Right lobe of liver (tissue), 6 donors: Measurements from ENCODE around the gene NOTCH3. TPM values are rescaled to one million over a fixed set of nuclear protein-coding genes. Genes with fewer than 3 reads are reported as not detected.

ENCODE experiments used
- ATAC-seq, 4 donors: fragments of 200-7000 bp; cut with Tn5 transposase; one replicate each; pipeline ENCODE4 v1.9.1; 2020; ENCODE audit warnings: mild to moderate bottlenecking in 4 of 4, moderate library complexity in 4 of 4
- DNase-seq, 3 donors: peaks; one replicate each; pipeline ENCODE4 v3.0.0-alpha.2; 2020
- H3K27ac ChIP-seq, 3 donors: fragments of 200-600 bp; one replicate each; pipeline ENCODE4 v1.8.0; 2022
- H3K27me3 ChIP-seq, 2 donors: fragments of 200-600 bp; one replicate each; pipeline ENCODE4 v1.8.0; 2022
- H3K36me3 ChIP-seq, 4 donors: fragments of 200-600 bp; sonication (generic) in 1 of 4; one replicate each; pipeline versions ENCODE4 v1.5.1 to v1.8.0; 2017 to 2022; ENCODE audit warnings: control low read depth in 1 of 4
- H3K4me1 ChIP-seq, 4 donors: fragments of 200-600 bp; sonication (generic) in 1 of 4; one replicate each; pipeline versions ENCODE4 v1.5.1 to v1.8.0; 2017 to 2022; ENCODE audit warnings: control low read depth in 1 of 4
- H3K4me3 ChIP-seq, 3 donors: fragments of 200-600 bp; one replicate each; pipeline ENCODE4 v1.8.0; 2022
- H3K9me3 ChIP-seq, 4 donors: fragments of 200-600 bp; sonication (generic) in 1 of 4; one replicate each; pipeline versions ENCODE4 v1.5.1 to v1.8.0; 2017 to 2022; ENCODE audit warnings: control low read depth in 1 of 4
- CTCF ChIP-seq, 4 donors: fragments of 200-600 bp in 3 of 4; fragments of 450-650 bp in 1 of 4; IDR thresholded peaks; one replicate each; pipeline versions ENCODE4 v1.5.1 to v1.8.0; 2016 to 2022; ENCODE audit warnings: antibody characterized with exemption in 4 of 4, mild to moderate bottlenecking in 2 of 4
- POLR2A ChIP-seq: fragments of 450-650 bp; IDR thresholded peaks from one replicate; pipeline ENCODE4 v1.6.1; 2017; ENCODE audit warnings: antibody characterized with exemption, mild to moderate bottlenecking
- WGBS: methylation state at CpG from one replicate; pipeline ENCODE4 v1.1.6; 2018; ENCODE audit warnings: low coverage, low lambda C conversion rate; ENCODE audit not compliant: insufficient coverage; ENCODE audit errors: missing lambda C conversion rate; 5-methylcytosine and 5-hydroxymethylcytosine counted together
- intact Hi-C, 2 donors: fragments of 100-400 bp; cut with DNase I; formaldehyde crosslinking; loops; one replicate each; pipeline versions ENCODE4 v1.11.2 to v1.14.1; 2022
- total RNA-seq, 6 experiments: library from RNA; depleted of rRNA in 2 of 6; stranded (reverse); fragments of >200 nt in 2 of 6; fragmentation: NEBNext Ultra II Directional in 3 of 6; extraction: Animal tissue kit (Norgen Biotek cat#: 25700) in 3 of 6; gene quantifications; one replicate each; pipeline versions ENCODE4 v1.1.0 to v1.2.4, GENCODE V29; 2016 to 2023
- donor health status: DM: no; HTN: yes; CAD: no.
- donor health status: DM: no; HTN: no; CAD: no.
- donor health status: DM: no; HTN: no; CAD: no.
- donor health status: DM: no; HTN: yes; CAD: no.
- donor health status: DM: no; HTN: yes; CAD: no.

NOTCH3 gene
- total RNA-seq, 6 experiments from 2014 or later = 1.7 to 6.7 (median 2.4) TPM

- Histone ChIP-seq H3K4me3 (no peak overlapping the region), H3K9me3 (no peaks in the 10 kb centered on the region), H3K27ac (no peak overlapping the region), H3K36me3 (no peaks in the 10 kb centered on the region), H3K27me3 (no peaks in the 10 kb centered on the region), H3K4me1 (peaks cover 0 to 3% (median 0%) of the 10 kb centered on the region in 4 donors)
- ATAC-seq (no peak), DNase-seq (no peak)
- TF ChIP-seq CTCF (IDR thresholded peaks at IDR 0.05) = no peak
- no peak for TF ChIP-seq POLR2A
- WGBS = no CpG with 5 or more reads among the region's 10 CpGs
- intact Hi-C loops = no loop called here
Observed at GRCh38 chr19:15231271-15231670, 30.5 kb upstream of the NOTCH3 start.

GRCh38 chr19:15227261-15227660 lies 26.5 kb upstream of the NOTCH3 start:
- Histone ChIP-seq H3K27me3 (peaks cover 0 to 5% of the 10 kb centered on the region in 2 donors), H3K9me3 (no peaks in the 10 kb centered on the region), H3K4me1 (no peaks in the 10 kb centered on the region), H3K4me3 (no peak overlapping the region), H3K36me3 (no peaks in the 10 kb centered on the region), H3K27ac (no peak overlapping the region)
- TF ChIP-seq CTCF (IDR thresholded peaks at IDR 0.05) (no peak), POLR2A (no peak)
- WGBS = 88% methylated on average over 6 of the region's 7 CpGs
- ATAC-seq (no peak), DNase-seq (no peak)
- intact Hi-C loops = no loop called here

DNA sequence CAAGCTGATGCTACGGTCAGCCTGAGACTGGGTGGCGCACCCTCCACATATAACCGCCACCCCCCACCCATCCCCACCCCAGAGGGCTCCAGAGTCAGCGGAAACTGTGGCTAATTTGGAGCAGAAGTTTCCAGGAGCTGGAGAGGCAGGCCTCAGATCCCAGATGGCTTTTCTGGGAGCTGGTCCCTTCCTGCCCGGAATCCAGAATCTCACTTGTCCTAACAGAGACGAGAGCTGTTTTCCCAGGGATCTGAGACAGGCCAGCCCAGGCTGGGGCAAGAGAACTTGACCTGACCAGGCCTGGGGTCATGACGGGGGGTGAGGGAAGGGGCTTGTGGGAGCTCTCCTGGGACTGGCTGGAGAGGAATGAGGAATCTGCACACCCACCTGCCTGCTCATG lies 25.0 kb upstream of the NOTCH3 start:
- 80% methylated on average over 3 of the region's 7 CpGs for WGBS
- H3K27ac ChIP-seq = no peak overlapping the region

GRCh38 chr19:15223649-15224361 lies 23.0 kb upstream of the NOTCH3 start:
- 45% methylated on average over 14 of the region's 51 CpGs for WGBS
- H3K27ac ChIP-seq = no peak overlapping the region

More for the DNA sequence above, 25.0 kb upstream of the NOTCH3 start:
- H3K9me3 ChIP-seq = no peaks in the 10 kb centered on the region
- H3K36me3 ChIP-seq = no peaks in the 10 kb centered on the region
- intact Hi-C loops = no loop called here
- peaks cover 0 to 5% of the 10 kb centered on the region in 2 donors for H3K27me3 ChIP-seq
- H3K4me3 ChIP-seq = no peak overlapping the region
- TF ChIP-seq POLR2A (no peak), CTCF (IDR thresholded peaks at IDR 0.05) (no peak)
- ATAC-seq = no peak
- no peaks in the 10 kb centered on the region for H3K4me1 ChIP-seq
- DNase-seq = no peak

More at GRCh38 chr19:15223649-15224361, 23.0 kb upstream of the NOTCH3 start:
- ATAC-seq (no peak), DNase-seq (no peak)
- no peaks in the 10 kb centered on the region for H3K36me3 ChIP-seq
- peaks cover 0 to 5% of the 10 kb centered on the region in 2 donors for H3K27me3 ChIP-seq
- intact Hi-C loops = no loop called here
- no peak for TF ChIP-seq POLR2A
- no peak for TF ChIP-seq CTCF (IDR thresholded peaks at IDR 0.05)
- H3K9me3 ChIP-seq = no peaks in the 10 kb centered on the region
- no peaks in the 10 kb centered on the region for H3K4me1 ChIP-seq
- peak overlapping the region; percentile 35 to 58 (median 37) for H3K4me3 ChIP-seq
